ENCODE results near the gene C14orf119.

- TF ChIP-seq CTCF (conservative IDR thresholded peaks at IDR 0.05; ENCODE audit: low read depth, low read length) (no peak), EZH2 (IDR thresholded peaks at IDR 0.05; ENCODE audit: borderline replicate concordance, low read depth, low read length, poor library complexity, severe bottlenecking) (no peak)
Observed at GRCh38 chr14:23124337-23124954, 29.1 kb downstream of the C14orf119 start.

Data from A673 (cell line).